ENCODE measurements around the gene PBX1. TPM values are rescaled to one million over a fixed set of nuclear protein-coding genes. Genes with fewer than 3 reads are reported as not detected.

Gene PBX1
- total and polyA plus RNA-seq, 2 experiments from 2014 or later: 14.8 to 61.6 TPM

- Histone ChIP-seq H3K27me3 (no peaks in the 10 kb centered on the region), H3K9me3 (ENCODE audit: low read depth) (no peaks in the 10 kb centered on the region), H4K20me1 (ENCODE audit: insufficient read depth, poor library complexity, severe bottlenecking) (peaks cover 6% of the 10 kb centered on the region), H3K36me3 (replicated peaks; ENCODE audit: insufficient read depth, low read depth) (no peaks in the 10 kb centered on the region), H3K4me2 (no peak overlapping the region), H3K4me1 (ENCODE audit: insufficient read depth) (peaks cover 46% of the 10 kb centered on the region), H3K4me3 (no peak overlapping the region), H3K79me2 (peaks cover 98% of the 10 kb centered on the region), H2AFZ (no peak overlapping the region), H3K27ac (peak overlapping the region; percentile 95), H3K9me2 (replicated peaks; ENCODE audit: insufficient read depth) (no peaks in the 10 kb centered on the region)
- WGBS (ENCODE audit: low lambda C conversion rate, missing lambda C conversion rate): 72% methylated on average over 14 of the region's 14 CpGs
- DNase-seq (ENCODE audit: low spot score): no peak
- TF ChIP-seq EZH2 (IDR thresholded peaks at IDR 0.05; ENCODE audit: borderline replicate concordance) (no peak), CTCF (IDR thresholded peaks at IDR 0.05; ENCODE audit: poor library complexity) (no peak), EZH2phosphoT487 (IDR thresholded peaks at IDR 0.05; ENCODE audit: low read depth, severe bottlenecking, unreplicated experiment) (no peak)
Measured at GRCh38 chr1:164638492-164639202, 79.7 kb downstream of the PBX1 start.

- Histone ChIP-seq H3K27ac (peak overlapping the region; percentile 27), H3K4me3 (no peak overlapping the region), H4K20me1 (ENCODE audit: insufficient read depth, poor library complexity, severe bottlenecking) (no peaks in the 10 kb centered on the region), H3K9me2 (replicated peaks; ENCODE audit: insufficient read depth) (no peaks in the 10 kb centered on the region), H3K79me2 (peaks cover 87% of the 10 kb centered on the region), H3K4me1 (ENCODE audit: insufficient read depth) (peaks cover 38% of the 10 kb centered on the region), H2AFZ (no peak overlapping the region), H3K4me2 (no peak overlapping the region), H3K27me3 (no peaks in the 10 kb centered on the region), H3K9me3 (ENCODE audit: low read depth) (no peaks in the 10 kb centered on the region), H3K36me3 (replicated peaks; ENCODE audit: insufficient read depth, low read depth) (no peaks in the 10 kb centered on the region)
- TF ChIP-seq CTCF (IDR thresholded peaks at IDR 0.05; ENCODE audit: poor library complexity) (no peak), EZH2 (IDR thresholded peaks at IDR 0.05; ENCODE audit: borderline replicate concordance) (no peak), EZH2phosphoT487 (IDR thresholded peaks at IDR 0.05; ENCODE audit: low read depth, severe bottlenecking, unreplicated experiment) (no peak)
- WGBS (ENCODE audit: low lambda C conversion rate, missing lambda C conversion rate): 69% methylated on average over 5 of the region's 5 CpGs
- DNase-seq (ENCODE audit: low spot score): no peak
Measured at GRCh38 chr1:164640686-164641352, 81.8 kb downstream of the PBX1 start.

GRCh38 chr1:164641353-164641730 is 82.4 kb downstream of the PBX1 start:
- no peak for DNase-seq (ENCODE audit: low spot score)

More at GRCh38 chr1:164641353-164641730, 82.4 kb downstream of the PBX1 start:
- no peaks in the 10 kb centered on the region for H4K20me1 ChIP-seq (ENCODE audit: insufficient read depth, poor library complexity, severe bottlenecking)
- no peaks in the 10 kb centered on the region for H3K9me2 ChIP-seq (replicated peaks; ENCODE audit: insufficient read depth)
- 85% methylated on average over 5 of the region's 5 CpGs for WGBS (ENCODE audit: low lambda C conversion rate, missing lambda C conversion rate)
- peaks cover 87% of the 10 kb centered on the region for H3K79me2 ChIP-seq
- no peaks in the 10 kb centered on the region for H3K36me3 ChIP-seq (replicated peaks; ENCODE audit: insufficient read depth, low read depth)
- no peaks in the 10 kb centered on the region for H3K9me3 ChIP-seq (ENCODE audit: low read depth)
- H3K4me3 ChIP-seq: no peak overlapping the region
- H3K4me1 ChIP-seq (ENCODE audit: insufficient read depth): peaks cover 33% of the 10 kb centered on the region
- no peak overlapping the region for H3K4me2 ChIP-seq
- no peak overlapping the region for H2AFZ ChIP-seq
- H3K27ac ChIP-seq: peak overlapping the region; percentile 27
- no peaks in the 10 kb centered on the region for H3K27me3 ChIP-seq
- TF ChIP-seq CTCF (IDR thresholded peaks at IDR 0.05; ENCODE audit: poor library complexity) (no peak), EZH2phosphoT487 (IDR thresholded peaks at IDR 0.05; ENCODE audit: low read depth, severe bottlenecking, unreplicated experiment) (no peak), EZH2 (IDR thresholded peaks at IDR 0.05; ENCODE audit: borderline replicate concordance) (no peak)
